ENCODE measurements around the gene SLITRK2.

GRCh38 chrX:145820825-145821224, 3.2 kb downstream of the SLITRK2 start:
- TF ChIP-seq, protein P1, sequence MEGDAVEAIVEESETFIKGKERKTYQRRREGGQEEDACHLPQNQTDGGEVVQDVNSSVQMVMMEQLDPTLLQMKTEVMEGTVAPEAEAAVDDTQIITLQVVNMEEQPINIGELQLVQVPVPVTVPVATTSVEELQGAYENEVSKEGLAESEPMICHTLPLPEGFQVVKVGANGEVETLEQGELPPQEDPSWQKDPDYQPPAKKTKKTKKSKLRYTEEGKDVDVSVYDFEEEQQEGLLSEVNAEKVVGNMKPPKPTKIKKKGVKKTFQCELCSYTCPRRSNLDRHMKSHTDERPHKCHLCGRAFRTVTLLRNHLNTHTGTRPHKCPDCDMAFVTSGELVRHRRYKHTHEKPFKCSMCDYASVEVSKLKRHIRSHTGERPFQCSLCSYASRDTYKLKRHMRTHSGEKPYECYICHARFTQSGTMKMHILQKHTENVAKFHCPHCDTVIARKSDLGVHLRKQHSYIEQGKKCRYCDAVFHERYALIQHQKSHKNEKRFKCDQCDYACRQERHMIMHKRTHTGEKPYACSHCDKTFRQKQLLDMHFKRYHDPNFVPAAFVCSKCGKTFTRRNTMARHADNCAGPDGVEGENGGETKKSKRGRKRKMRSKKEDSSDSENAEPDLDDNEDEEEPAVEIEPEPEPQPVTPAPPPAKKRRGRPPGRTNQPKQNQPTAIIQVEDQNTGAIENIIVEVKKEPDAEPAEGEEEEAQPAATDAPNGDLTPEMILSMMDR (IDR thresholded peaks at IDR 0.05), result no peak
- no peak for TF ChIP-seq POLR2A (IDR thresholded peaks at IDR 0.05)

All from Peyer's patch (tissue), 4 donors.